Measurements from ENCODE around the gene STX2. TPM values are rescaled to one million over a fixed set of nuclear protein-coding genes. Genes with fewer than 3 reads are reported as not detected.
A peak's percentile ranks its signal among the peaks of the same experiment; 100 is the strongest.
"Not testable (repeated sequence)": the region's sequence is repeated elsewhere in the genome, so short reads cannot be mapped to it uniquely, and the experiment has no call there.

The STX2 gene
- 45.1 and 50.5 TPM in 2 replicates for total RNA-seq (2014; rRNA removed; shearing (Covaris generic))

DNA sequence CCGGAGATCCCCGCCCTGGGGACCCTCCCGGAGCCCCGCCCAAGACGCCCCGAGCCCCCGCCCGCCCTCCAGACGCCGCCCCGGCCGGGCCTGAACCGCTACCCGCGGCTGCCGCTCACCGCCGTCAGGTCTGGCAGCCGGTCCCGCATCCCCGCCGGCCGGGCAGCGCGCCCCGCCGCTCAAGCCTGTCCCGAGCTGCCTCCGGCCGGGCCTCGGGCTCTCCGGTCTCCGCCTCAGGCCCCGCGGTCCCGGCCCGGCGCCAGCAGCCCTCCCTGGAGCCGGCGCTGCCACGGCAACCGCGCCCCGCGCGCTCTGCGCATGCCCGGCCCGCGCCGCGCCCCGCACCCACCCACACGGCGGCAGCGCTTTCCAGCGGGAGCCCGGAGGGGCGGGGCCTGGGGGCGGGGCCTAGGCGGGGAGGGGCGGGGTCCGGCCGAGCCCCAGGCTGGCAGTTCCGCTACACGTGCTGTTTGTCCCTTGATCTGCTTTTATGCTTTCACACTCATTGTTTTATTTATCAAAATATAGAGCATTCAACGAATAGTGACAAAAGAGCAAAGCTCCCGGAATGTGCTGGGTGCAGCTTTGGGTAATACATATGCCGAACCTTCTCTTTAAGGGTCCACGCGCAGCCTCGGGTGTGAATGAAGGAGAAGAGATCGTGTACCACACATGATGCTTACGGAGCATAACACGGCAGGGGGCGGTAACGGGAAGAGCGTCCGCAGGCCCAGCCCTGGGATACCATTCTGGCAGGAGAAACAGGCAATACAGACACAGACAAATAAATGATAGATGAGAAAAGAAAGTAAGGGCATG is at the start of gene STX2:
STX2 (minus strand) TSS at position 300 of the 819 bp plus-strand sequence; CDS start at position 149, 151 bp downstream.
- peak; percentile 57 for DNase-seq (ENCODE audit: low spot score)

- not testable (repeated sequence) for DNase-seq (ENCODE audit: low spot score)
Measured at GRCh38 chr12:130887190-130887589, 48.1 kb upstream of the STX2 start.

GRCh38 chr12:130881548-130881947 is 42.5 kb upstream of the STX2 start:
- no peak for DNase-seq (ENCODE audit: low spot score)

GRCh38 chr12:130881046-130881445 is 42.0 kb upstream of the STX2 start:
- no peak for DNase-seq (ENCODE audit: low spot score)

- DNase-seq (ENCODE audit: low spot score) = no peak
Measured at GRCh38 chr12:130880411-130880885, 41.4 kb upstream of the STX2 start.

DNA sequence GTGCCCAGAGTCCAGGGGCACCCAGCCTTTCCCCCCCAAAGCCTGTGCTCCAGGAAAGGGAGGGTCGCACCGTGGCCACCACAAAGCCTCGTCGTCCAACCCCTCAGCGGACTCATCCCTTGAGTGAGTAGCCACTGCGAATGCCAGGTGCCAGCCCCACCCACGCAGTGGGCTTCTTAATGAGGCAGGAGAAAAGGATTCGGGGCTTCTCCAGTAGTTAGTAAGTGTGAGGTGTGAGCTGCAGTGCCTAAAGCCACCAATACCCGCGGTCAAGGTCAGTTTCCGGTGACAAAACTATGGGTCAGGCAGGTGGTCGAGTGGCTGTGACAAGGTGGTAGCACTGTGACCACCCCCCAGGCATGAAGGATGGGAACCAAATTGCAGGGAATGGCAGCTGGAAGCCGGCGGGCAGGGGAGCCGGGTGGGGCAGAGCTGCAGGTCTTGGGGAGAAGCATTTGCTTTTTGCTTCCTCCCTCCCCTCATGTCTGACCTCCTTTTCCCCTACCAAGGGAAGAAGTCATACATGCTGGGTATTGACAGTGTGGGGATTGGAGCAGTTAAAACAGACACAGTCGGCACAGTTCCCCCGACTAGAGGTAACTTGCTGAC is 40.8 kb upstream of the STX2 start:
- DNase-seq (ENCODE audit: low spot score) = no peak

DNA sequence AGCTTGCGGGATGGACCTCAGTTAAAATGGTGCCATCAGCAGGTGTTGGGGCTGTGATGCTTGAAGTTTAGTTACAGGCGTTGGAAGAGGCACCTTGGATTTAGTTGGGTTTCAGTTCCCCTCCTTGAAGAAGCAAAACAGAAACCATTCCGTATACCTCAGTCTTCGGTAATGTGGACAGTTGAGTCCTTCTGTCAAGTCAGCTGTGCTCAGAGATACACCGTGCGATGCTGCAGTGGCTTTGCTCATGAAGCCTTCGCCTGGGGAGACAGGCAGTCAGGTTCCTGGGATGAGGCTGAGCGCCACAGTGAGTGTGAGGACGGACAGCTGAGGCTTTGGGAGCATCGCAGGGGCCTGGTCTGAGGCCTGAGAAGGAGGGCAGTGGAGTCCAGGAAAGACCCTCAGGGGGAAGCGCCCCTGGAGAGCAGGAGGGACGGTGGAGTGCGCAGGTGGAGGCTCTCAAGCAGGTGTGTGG is 40.2 kb upstream of the STX2 start:
- no peak for DNase-seq (ENCODE audit: low spot score)

GRCh38 chr12:130878193-130879185 is 39.4 kb upstream of the STX2 start:
- no peak for DNase-seq (ENCODE audit: low spot score)

GRCh38 chr12:130877333-130877732 is 38.3 kb upstream of the STX2 start:
- DNase-seq (ENCODE audit: low spot score) = no peak

GRCh38 chr12:130876758-130877157 is 37.7 kb upstream of the STX2 start:
- no peak for DNase-seq (ENCODE audit: low spot score)

- DNase-seq (ENCODE audit: low spot score) = no peak
Measured at GRCh38 chr12:130876297-130876696, 37.2 kb upstream of the STX2 start.

- DNase-seq (ENCODE audit: low spot score) = not testable (repeated sequence)
Measured at GRCh38 chr12:130875708-130876107, 36.7 kb upstream of the STX2 start.

DNA sequence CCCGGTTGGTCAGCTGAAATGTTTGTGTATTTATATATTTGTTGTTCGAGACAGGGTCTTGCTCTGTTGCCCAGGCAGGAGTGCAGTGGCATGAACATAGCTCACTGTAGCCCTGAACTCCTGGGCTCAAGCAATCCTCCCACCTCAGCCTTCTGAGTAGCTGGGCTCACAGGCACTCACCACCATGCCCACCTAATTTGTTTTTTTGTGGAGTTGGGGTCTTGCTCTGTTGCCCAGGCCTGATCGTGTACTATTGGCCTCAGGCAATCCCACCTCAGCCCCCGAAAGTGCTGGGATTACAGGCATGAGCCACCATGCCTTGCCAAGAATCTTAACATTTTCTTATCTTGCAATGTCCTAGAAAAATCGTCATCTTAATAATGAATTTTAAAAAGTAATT is 36.1 kb upstream of the STX2 start:
- DNase-seq (ENCODE audit: low spot score) = no peak

- DNase-seq (ENCODE audit: low spot score) = no peak
Measured at GRCh38 chr12:130874696-130875095, 35.6 kb upstream of the STX2 start.

- DNase-seq (ENCODE audit: low spot score) = no peak
Measured at GRCh38 chr12:130873825-130874224, 34.8 kb upstream of the STX2 start.

DNA sequence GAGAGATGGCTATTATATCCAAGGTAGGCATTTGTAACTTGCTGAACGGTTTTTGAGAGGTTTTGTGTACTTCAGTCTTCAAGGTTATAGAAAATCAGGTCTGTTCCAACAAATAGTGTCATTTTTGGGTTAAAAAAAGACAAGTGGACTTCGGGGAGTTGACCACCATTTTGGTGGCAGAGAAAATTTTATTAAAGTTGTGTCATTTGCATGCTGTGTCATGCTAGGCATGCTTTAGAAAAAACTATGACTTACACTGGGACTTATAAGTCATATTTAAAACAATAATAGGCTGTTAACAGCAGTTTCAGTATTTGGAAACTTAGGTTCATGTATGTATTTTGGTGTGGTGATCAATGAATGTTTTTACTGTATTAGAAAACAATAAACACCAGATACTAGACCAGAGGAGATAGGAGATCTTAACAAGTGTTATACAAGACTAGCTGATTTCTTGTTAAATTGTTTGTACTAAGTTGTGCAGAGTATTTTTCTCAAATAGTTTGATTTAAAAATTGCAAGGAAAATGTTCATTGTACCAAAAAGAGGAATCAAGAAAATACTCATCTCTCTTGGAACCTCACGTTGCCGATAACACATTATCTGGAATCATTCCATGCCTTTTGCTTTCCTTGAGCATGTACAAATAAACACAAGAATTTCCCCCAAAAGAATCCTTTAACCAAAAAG is 34.2 kb upstream of the STX2 start:
- DNase-seq (ENCODE audit: low spot score) = no peak

- peak; percentile 8 for DNase-seq (ENCODE audit: low spot score)
Measured at GRCh38 chr12:130872179-130873096, 33.4 kb upstream of the STX2 start.

- peak; percentile 66 for DNase-seq (ENCODE audit: low spot score)
Measured at GRCh38 chr12:130871286-130872178, 32.5 kb upstream of the STX2 start, which contains the start of gene RAN. RAN (plus strand) TSS chr12:130872066; CDS start chr12:130872594, 528 bp downstream.
